ENCODE data around the gene SQOR.

DNA sequence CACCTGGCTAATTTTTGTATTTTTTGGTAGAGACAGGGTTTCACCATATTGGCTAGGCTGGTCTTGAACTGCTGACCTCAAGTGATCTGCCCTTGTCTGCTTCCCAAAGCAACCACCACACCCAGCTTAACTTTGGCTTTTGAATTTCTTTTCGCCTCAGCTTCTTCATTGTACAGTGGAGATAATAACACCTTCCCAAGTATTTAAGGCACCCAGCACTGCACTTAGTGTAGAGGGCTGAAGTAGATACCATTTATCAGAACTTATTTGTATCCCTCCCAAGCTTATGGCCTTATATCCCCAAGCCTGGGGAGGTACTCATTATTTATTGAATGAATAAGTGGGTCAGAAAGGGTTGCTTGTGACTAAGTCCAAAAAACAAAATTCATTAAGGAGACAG, 2.3 kb downstream of the SQOR start:
- TF ChIP-seq, protein P1, sequence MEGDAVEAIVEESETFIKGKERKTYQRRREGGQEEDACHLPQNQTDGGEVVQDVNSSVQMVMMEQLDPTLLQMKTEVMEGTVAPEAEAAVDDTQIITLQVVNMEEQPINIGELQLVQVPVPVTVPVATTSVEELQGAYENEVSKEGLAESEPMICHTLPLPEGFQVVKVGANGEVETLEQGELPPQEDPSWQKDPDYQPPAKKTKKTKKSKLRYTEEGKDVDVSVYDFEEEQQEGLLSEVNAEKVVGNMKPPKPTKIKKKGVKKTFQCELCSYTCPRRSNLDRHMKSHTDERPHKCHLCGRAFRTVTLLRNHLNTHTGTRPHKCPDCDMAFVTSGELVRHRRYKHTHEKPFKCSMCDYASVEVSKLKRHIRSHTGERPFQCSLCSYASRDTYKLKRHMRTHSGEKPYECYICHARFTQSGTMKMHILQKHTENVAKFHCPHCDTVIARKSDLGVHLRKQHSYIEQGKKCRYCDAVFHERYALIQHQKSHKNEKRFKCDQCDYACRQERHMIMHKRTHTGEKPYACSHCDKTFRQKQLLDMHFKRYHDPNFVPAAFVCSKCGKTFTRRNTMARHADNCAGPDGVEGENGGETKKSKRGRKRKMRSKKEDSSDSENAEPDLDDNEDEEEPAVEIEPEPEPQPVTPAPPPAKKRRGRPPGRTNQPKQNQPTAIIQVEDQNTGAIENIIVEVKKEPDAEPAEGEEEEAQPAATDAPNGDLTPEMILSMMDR (IDR thresholded peaks at IDR 0.05; ENCODE audit: insufficient read depth, low read length), result no peak
- TF ChIP-seq, protein P2, sequence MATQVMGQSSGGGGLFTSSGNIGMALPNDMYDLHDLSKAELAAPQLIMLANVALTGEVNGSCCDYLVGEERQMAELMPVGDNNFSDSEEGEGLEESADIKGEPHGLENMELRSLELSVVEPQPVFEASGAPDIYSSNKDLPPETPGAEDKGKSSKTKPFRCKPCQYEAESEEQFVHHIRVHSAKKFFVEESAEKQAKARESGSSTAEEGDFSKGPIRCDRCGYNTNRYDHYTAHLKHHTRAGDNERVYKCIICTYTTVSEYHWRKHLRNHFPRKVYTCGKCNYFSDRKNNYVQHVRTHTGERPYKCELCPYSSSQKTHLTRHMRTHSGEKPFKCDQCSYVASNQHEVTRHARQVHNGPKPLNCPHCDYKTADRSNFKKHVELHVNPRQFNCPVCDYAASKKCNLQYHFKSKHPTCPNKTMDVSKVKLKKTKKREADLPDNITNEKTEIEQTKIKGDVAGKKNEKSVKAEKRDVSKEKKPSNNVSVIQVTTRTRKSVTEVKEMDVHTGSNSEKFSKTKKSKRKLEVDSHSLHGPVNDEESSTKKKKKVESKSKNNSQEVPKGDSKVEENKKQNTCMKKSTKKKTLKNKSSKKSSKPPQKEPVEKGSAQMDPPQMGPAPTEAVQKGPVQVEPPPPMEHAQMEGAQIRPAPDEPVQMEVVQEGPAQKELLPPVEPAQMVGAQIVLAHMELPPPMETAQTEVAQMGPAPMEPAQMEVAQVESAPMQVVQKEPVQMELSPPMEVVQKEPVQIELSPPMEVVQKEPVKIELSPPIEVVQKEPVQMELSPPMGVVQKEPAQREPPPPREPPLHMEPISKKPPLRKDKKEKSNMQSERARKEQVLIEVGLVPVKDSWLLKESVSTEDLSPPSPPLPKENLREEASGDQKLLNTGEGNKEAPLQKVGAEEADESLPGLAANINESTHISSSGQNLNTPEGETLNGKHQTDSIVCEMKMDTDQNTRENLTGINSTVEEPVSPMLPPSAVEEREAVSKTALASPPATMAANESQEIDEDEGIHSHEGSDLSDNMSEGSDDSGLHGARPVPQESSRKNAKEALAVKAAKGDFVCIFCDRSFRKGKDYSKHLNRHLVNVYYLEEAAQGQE (IDR thresholded peaks at IDR 0.05; ENCODE audit: insufficient replicate concordance, low read depth), result no peak
- no peak for TF ChIP-seq POLR2AphosphoS5 (IDR thresholded peaks at IDR 0.05; ENCODE audit: low read depth)
